SJSA1 (cell line): Measurements from ENCODE around the gene HOATZ. TPM values are rescaled to one million over a fixed set of nuclear protein-coding genes. Genes with fewer than 3 reads are reported as not detected.

ENCODE experiments used
- DNase-seq, 2 experiments: peaks; one replicate each; pipeline ENCODE4 v3.0.0-alpha.2; 2015 to 2020; ENCODE audit warnings: low spot score in 2 of 2, low read depth in 1 of 2
- H3K27ac ChIP-seq: fragments of 250-450 bp; sonication (Bioruptor Pico); 2 replicates; pipeline ENCODE4 v1.5.1; 2020; ENCODE audit warnings: mild to moderate bottlenecking, moderate library complexity
- H3K27me3 ChIP-seq: fragments of 250-450 bp; sonication (Bioruptor Pico); replicated peaks from 2 replicates; pipeline ENCODE4 v1.5.1; 2020; ENCODE audit warnings: mild to moderate bottlenecking, moderate library complexity
- H3K36me3 ChIP-seq: fragments of 250-450 bp; sonication (Bioruptor Pico); 2 replicates; pipeline ENCODE4 v1.5.1; 2020; ENCODE audit warnings: mild to moderate bottlenecking
- H3K4me1 ChIP-seq: fragments of 250-450 bp; sonication (Bioruptor Pico); replicated peaks from 2 replicates; pipeline ENCODE4 v1.6.1; 2021; ENCODE audit warnings: mild to moderate bottlenecking
- H3K4me3 ChIP-seq: fragments of 250-450 bp; sonication (Bioruptor Pico); 2 replicates; pipeline ENCODE4 v1.5.1; 2020; ENCODE audit warnings: mild to moderate bottlenecking
- H3K9me3 ChIP-seq: fragments of 250-450 bp; sonication (Bioruptor Pico); replicated peaks from 2 replicates; pipeline ENCODE4 v1.5.1; 2020; ENCODE audit warnings: mild to moderate bottlenecking
- total RNA-seq: library from RNA; depleted of rRNA; stranded (reverse); fragments of >200 nt; shearing (Covaris generic); gene quantifications from 2 replicates; pipeline ENCODE4 v1.2.3, GENCODE V29; 2014

Gene HOATZ
- total RNA-seq, 1 experiment from 2014 or later: not detected

GRCh38 chr11:111565114-111565720 lies 50.6 kb downstream of the HOATZ start:
- Histone ChIP-seq H3K27ac (peak overlapping the region; percentile 56), H3K9me3 (no peaks in the 10 kb centered on the region), H3K4me3 (no peak overlapping the region), H3K4me1 (peaks cover 66% of the 10 kb centered on the region), H3K27me3 (no peaks in the 10 kb centered on the region), H3K36me3 (peaks cover 30% of the 10 kb centered on the region)
- DNase-seq: peak; percentile 58 to 61

GRCh38 chr11:111566324-111566723 lies 51.7 kb downstream of the HOATZ start:
- Histone ChIP-seq H3K36me3 (peaks cover 19% of the 10 kb centered on the region), H3K4me1 (peaks cover 66% of the 10 kb centered on the region), H3K27me3 (no peaks in the 10 kb centered on the region), H3K4me3 (no peak overlapping the region), H3K27ac (no peak overlapping the region), H3K9me3 (no peaks in the 10 kb centered on the region)
- no peak for DNase-seq

- DNase-seq: peak; percentile 69 to 92
- H3K27me3 ChIP-seq: no peaks in the 10 kb centered on the region
- H3K4me3 ChIP-seq: no peak overlapping the region
- H3K4me1 ChIP-seq: peaks cover 68% of the 10 kb centered on the region
- H3K36me3 ChIP-seq: 0 out of 2 replicates have a peak, but pooled peaks cover 2% of the 10 kb centered on the region
- peak overlapping the region; percentile 96 for H3K27ac ChIP-seq
- H3K9me3 ChIP-seq: no peaks in the 10 kb centered on the region
Measured at GRCh38 chr11:111569476-111569875, 54.9 kb downstream of the HOATZ start.

GRCh38 chr11:111570796-111571195 lies 56.2 kb downstream of the HOATZ start:
- H3K4me3 ChIP-seq: no peak overlapping the region
- peaks cover 61% of the 10 kb centered on the region for H3K4me1 ChIP-seq
- H3K9me3 ChIP-seq: no peaks in the 10 kb centered on the region
- DNase-seq: no peak
- peak overlapping the region; percentile 96 for H3K27ac ChIP-seq
- H3K36me3 ChIP-seq: no peaks in the 10 kb centered on the region
- H3K27me3 ChIP-seq: no peaks in the 10 kb centered on the region

- DNase-seq: no peak
- no peaks in the 10 kb centered on the region for H3K36me3 ChIP-seq
Measured at GRCh38 chr11:111571829-111572501, 57.4 kb downstream of the HOATZ start.

GRCh38 chr11:111572581-111572980 lies 58.0 kb downstream of the HOATZ start:
- Histone ChIP-seq H3K4me1 (peaks cover 56% of the 10 kb centered on the region), H3K4me3 (no peak overlapping the region), H3K27me3 (no peaks in the 10 kb centered on the region), H3K27ac (no peak overlapping the region), H3K9me3 (no peaks in the 10 kb centered on the region), H3K36me3 (no peaks in the 10 kb centered on the region)
- no peak for DNase-seq

More at GRCh38 chr11:111571829-111572501, 57.4 kb downstream of the HOATZ start:
- Histone ChIP-seq H3K27ac (no peak overlapping the region), H3K4me3 (no peak overlapping the region), H3K27me3 (no peaks in the 10 kb centered on the region), H3K9me3 (no peaks in the 10 kb centered on the region), H3K4me1 (peaks cover 56% of the 10 kb centered on the region)

- no peaks in the 10 kb centered on the region for H3K27me3 ChIP-seq
- no peaks in the 10 kb centered on the region for H3K9me3 ChIP-seq
- H3K36me3 ChIP-seq: no peaks in the 10 kb centered on the region
- no peak for DNase-seq
- no peak overlapping the region for H3K4me3 ChIP-seq
- no peak overlapping the region for H3K27ac ChIP-seq
- peaks cover 51% of the 10 kb centered on the region for H3K4me1 ChIP-seq
Measured at GRCh38 chr11:111573821-111574249, 59.3 kb downstream of the HOATZ start.

- no peak for DNase-seq
- H3K4me1 ChIP-seq: peaks cover 45% of the 10 kb centered on the region
- H3K9me3 ChIP-seq: no peaks in the 10 kb centered on the region
- H3K4me3 ChIP-seq: no peak overlapping the region
- H3K27me3 ChIP-seq: no peaks in the 10 kb centered on the region
- no peak overlapping the region for H3K27ac ChIP-seq
- no peaks in the 10 kb centered on the region for H3K36me3 ChIP-seq
Measured at GRCh38 chr11:111574373-111575225, 60.0 kb downstream of the HOATZ start.

- Histone ChIP-seq H3K27me3 (no peaks in the 10 kb centered on the region), H3K27ac (no peak overlapping the region)
Measured at GRCh38 chr11:111575740-111576139, 61.2 kb downstream of the HOATZ start.

GRCh38 chr11:111577821-111578220 lies 63.2 kb downstream of the HOATZ start:
- no peak overlapping the region for H3K4me3 ChIP-seq

More at GRCh38 chr11:111575740-111576139, 61.2 kb downstream of the HOATZ start:
- Histone ChIP-seq H3K4me3 (no peak overlapping the region), H3K4me1 (peaks cover 40% of the 10 kb centered on the region), H3K36me3 (no peaks in the 10 kb centered on the region), H3K9me3 (no peaks in the 10 kb centered on the region)
- DNase-seq: no peak

GRCh38 chr11:111581341-111581740 lies 66.8 kb downstream of the HOATZ start:
- peak; percentile 80 to 85 for DNase-seq
- Histone ChIP-seq H3K9me3 (no peaks in the 10 kb centered on the region), H3K27ac (peak overlapping the region; percentile 81), H3K4me1 (peaks cover 43% of the 10 kb centered on the region), H3K4me3 (no peak overlapping the region), H3K27me3 (no peaks in the 10 kb centered on the region), H3K36me3 (no peaks in the 10 kb centered on the region)

More at GRCh38 chr11:111577821-111578220, 63.2 kb downstream of the HOATZ start:
- DNase-seq: no peak
- no peaks in the 10 kb centered on the region for H3K9me3 ChIP-seq
- H3K27ac ChIP-seq: no peak overlapping the region
- no peaks in the 10 kb centered on the region for H3K27me3 ChIP-seq
- H3K36me3 ChIP-seq: no peaks in the 10 kb centered on the region
- H3K4me1 ChIP-seq: peaks cover 41% of the 10 kb centered on the region

- DNase-seq: no peak
Measured at GRCh38 chr11:111582163-111582562, 67.6 kb downstream of the HOATZ start.

GRCh38 chr11:111582881-111583280 lies 68.3 kb downstream of the HOATZ start:
- Histone ChIP-seq H3K36me3 (no peaks in the 10 kb centered on the region), H3K4me1 (peaks cover 44% of the 10 kb centered on the region), H3K4me3 (no peak overlapping the region), H3K27me3 (no peaks in the 10 kb centered on the region), H3K27ac (peak overlapping the region; percentile 81; the same call in 1 of the 2 replicates), H3K9me3 (no peaks in the 10 kb centered on the region)
- peak in 1 of 2 experiments; percentile 56 for DNase-seq

More at GRCh38 chr11:111582163-111582562, 67.6 kb downstream of the HOATZ start:
- no peaks in the 10 kb centered on the region for H3K27me3 ChIP-seq
- no peak overlapping the region for H3K4me3 ChIP-seq
- H3K36me3 ChIP-seq: no peaks in the 10 kb centered on the region
- no peaks in the 10 kb centered on the region for H3K9me3 ChIP-seq
- peak overlapping the region; percentile 81 for H3K27ac ChIP-seq
- H3K4me1 ChIP-seq: peaks cover 44% of the 10 kb centered on the region
